IMR-90 (cell line): ENCODE measurements around the gene KCNK10. TPM values are rescaled to one million over a fixed set of nuclear protein-coding genes. Genes with fewer than 3 reads are reported as not detected.

Experiments
- ATAC-seq: fragments of 200-7000 bp; cut with Tn5 transposase; 2 replicates; pipeline ENCODE4 v1.9.1; 2020; ENCODE audit warnings: low read depth, mild to moderate bottlenecking, moderate library complexity
- BruUV-seq: library from RNA; stranded (reverse); fragments of 400-500 nt; replicated peaks from 2 replicates; lab custom pipeline; 2021; lab: Mats Ljungman, UMichigan
- CTCF ChIA-PET: fragments of 300-600 bp; formaldehyde crosslinking; extraction: SDS; loops from one replicate; lab custom pipeline; 2021; ENCODE audit warnings: antibody characterized with exemption; lab: Yijun Ruan, JAX
- POLR2A ChIA-PET: fragments of 300-600 bp; sonication (Branson Sonifier 250); formaldehyde crosslinking; loops from one replicate; lab custom pipeline; 2022; ENCODE audit warnings: antibody characterized with exemption; ENCODE audit not compliant: unreplicated experiment; lab: Charles Lee
- DNase-seq: peaks from one replicate; pipeline ENCODE4 v3.0.0; 2013
- H2AFZ ChIP-seq: replicated peaks from 2 replicates; pipeline ENCODE3; 2013; ENCODE audit warnings: low read length, mild to moderate bottlenecking; ENCODE audit not compliant: poor library complexity
- H2AK5ac ChIP-seq: 2 replicates; pipeline ENCODE4 v1.6.1; 2013; ENCODE audit warnings: low read depth, low read length, inconsistent platforms
- H2AK9ac ChIP-seq: replicated peaks from 2 replicates; pipeline ENCODE3; 2013; ENCODE audit warnings: mild to moderate bottlenecking, low read depth, low read length, moderate library complexity; ENCODE audit not compliant: poor library complexity
- H2BK120ac ChIP-seq: 2 replicates; pipeline ENCODE4 v1.6.1; 2013; ENCODE audit warnings: low read depth, low read length, inconsistent platforms
- H2BK15ac ChIP-seq: 3 replicates; pipeline ENCODE4 v1.6.1; 2013; ENCODE audit warnings: low read depth, low read length, inconsistent platforms
- H2BK20ac ChIP-seq: 2 replicates; pipeline ENCODE4 v1.6.1; 2013; ENCODE audit warnings: low read depth, mild to moderate bottlenecking, inconsistent platforms, low read length, moderate library complexity
- H2BK5ac ChIP-seq: 2 replicates; pipeline ENCODE4 v1.6.1; 2013; ENCODE audit warnings: mild to moderate bottlenecking, low read depth, low read length, inconsistent platforms; ENCODE audit not compliant: poor library complexity, severe bottlenecking
- H3K14ac ChIP-seq: replicated peaks from 2 replicates; pipeline ENCODE4 v1.6.1; 2013; ENCODE audit warnings: low read depth, low read length, inconsistent platforms
- H3K18ac ChIP-seq: 2 replicates; pipeline ENCODE4 v1.6.1; 2013; ENCODE audit warnings: low read depth, low read length, control low read depth
- H3K23ac ChIP-seq: 2 replicates; pipeline ENCODE4 v1.6.1; 2013; ENCODE audit warnings: low read depth, low read length, inconsistent platforms
- H3K27ac ChIP-seq: 2 replicates; pipeline ENCODE4 v1.5.1; 2013; ENCODE audit warnings: mild to moderate bottlenecking, control low read depth, low read length; ENCODE audit not compliant: insufficient read depth
- H3K27me3 ChIP-seq: 2 replicates; pipeline ENCODE4 v1.6.1; 2013; ENCODE audit warnings: low read length; ENCODE audit not compliant: control insufficient read depth, insufficient read depth
- H3K36me3 ChIP-seq: 2 replicates; pipeline ENCODE4 v1.6.1; 2013; ENCODE audit warnings: low read length, mixed read lengths; ENCODE audit not compliant: control insufficient read depth, insufficient read depth
- H3K4ac ChIP-seq: 2 replicates; pipeline ENCODE4 v1.6.1; 2013; ENCODE audit warnings: low read depth, low read length, inconsistent platforms
- H3K4me1 ChIP-seq: 2 replicates; pipeline ENCODE4 v1.6.1; 2013; ENCODE audit warnings: low read length, mixed read lengths; ENCODE audit not compliant: control insufficient read depth, insufficient read depth
- H3K4me2 ChIP-seq: 2 replicates; pipeline ENCODE4 v1.6.1; 2013; ENCODE audit warnings: low read depth, mild to moderate bottlenecking, control low read depth, low read length, moderate library complexity
- H3K4me3 ChIP-seq: 2 replicates; pipeline ENCODE4 v1.5.1; 2013; ENCODE audit warnings: low read depth, mild to moderate bottlenecking, control low read depth, low read length, moderate library complexity; ENCODE audit not compliant: insufficient read depth
- H3K56ac ChIP-seq: 2 replicates; pipeline ENCODE4 v1.6.1; 2013; ENCODE audit warnings: low read length, inconsistent platforms; ENCODE audit not compliant: insufficient read depth; ENCODE audit errors: extremely low read depth
- H3K79me1 ChIP-seq, 2 experiments: 2 replicates each; pipeline ENCODE4 v1.6.1; 2013; ENCODE audit warnings: low read length in 2 of 2, inconsistent platforms in 1 of 2, low read depth in 1 of 2
- H3K9ac ChIP-seq: 2 replicates; pipeline ENCODE4 v1.6.1; 2013; ENCODE audit warnings: low read depth, low read length, control low read depth
- H3K9me1 ChIP-seq: 2 replicates; pipeline ENCODE4 v1.6.1; 2013; ENCODE audit warnings: low read length, inconsistent platforms; ENCODE audit not compliant: insufficient read depth
- H3K9me3 ChIP-seq: 2 replicates; pipeline ENCODE4 v1.6.1; 2013; ENCODE audit warnings: low read length; ENCODE audit not compliant: control insufficient read depth, insufficient read depth
- H4K20me1 ChIP-seq: 2 replicates; pipeline ENCODE4 v1.6.1; 2013; ENCODE audit warnings: low read length, inconsistent platforms; ENCODE audit not compliant: insufficient read depth
- H4K5ac ChIP-seq: 2 replicates; pipeline ENCODE4 v1.6.1; 2013; ENCODE audit warnings: mild to moderate bottlenecking, low read depth, low read length, control low read depth
- H4K8ac ChIP-seq, 2 experiments: 2 replicates each; pipeline ENCODE4 v1.6.1; 2013; ENCODE audit warnings: low read depth in 2 of 2, low read length in 2 of 2, control low read depth in 1 of 2, inconsistent platforms in 1 of 2
- H4K91ac ChIP-seq: 2 replicates; pipeline ENCODE4 v1.6.1; 2013; ENCODE audit warnings: low read depth, low read length, inconsistent platforms; ENCODE audit not compliant: insufficient read depth
- BHLHE40 ChIP-seq: fragments of 150-350 bp; IDR thresholded peaks from 2 replicates; pipeline ENCODE4 v1.6.1; 2016; ENCODE audit warnings: mild to moderate bottlenecking, low read depth, low read length
- CEBPB ChIP-seq: IDR thresholded peaks from 2 replicates; pipeline ENCODE4 v1.6.1; 2012; ENCODE audit warnings: low read depth, low read length, improper control_type of control experiment
- CHD1 ChIP-seq: IDR thresholded peaks from 2 replicates; pipeline ENCODE4 v1.6.1; 2012; ENCODE audit warnings: low read depth, low read length, improper control_type of control experiment
- FOS ChIP-seq: fragments of 150-350 bp; IDR thresholded peaks from 2 replicates; pipeline ENCODE4 v1.6.1; 2016; ENCODE audit warnings: low read depth, low read length
- MAFK ChIP-seq: IDR thresholded peaks from 2 replicates; pipeline ENCODE4 v1.6.1; 2012; ENCODE audit warnings: low read depth, low read length, improper control_type of control experiment
- MAZ ChIP-seq: IDR thresholded peaks from 2 replicates; pipeline ENCODE4 v1.6.1; 2012; ENCODE audit warnings: low read depth, mild to moderate bottlenecking, low read length, improper control_type of control experiment, moderate library complexity, borderline replicate concordance
- MXI1 ChIP-seq: IDR thresholded peaks from 2 replicates; pipeline ENCODE4 v1.6.1; 2012; ENCODE audit warnings: low read depth, mild to moderate bottlenecking, low read length, moderate library complexity, borderline replicate concordance
- NFE2L2 ChIP-seq: fragments of 150-350 bp; IDR thresholded peaks from 2 replicates; pipeline ENCODE4 v1.6.1; 2016; ENCODE audit warnings: low read depth, mild to moderate bottlenecking, low read length
- POLR2A ChIP-seq: IDR thresholded peaks from 2 replicates; pipeline ENCODE4 v1.6.1; 2012; ENCODE audit warnings: mild to moderate bottlenecking, low read depth, low read length
- RAD21 ChIP-seq: IDR thresholded peaks from 2 replicates; pipeline ENCODE4 v1.6.1; 2012; ENCODE audit warnings: low read length, improper control_type of control experiment
- RCOR1 ChIP-seq: IDR thresholded peaks from 2 replicates; pipeline ENCODE4 v1.6.1; 2012; ENCODE audit warnings: mild to moderate bottlenecking, low read length, improper control_type of control experiment; ENCODE audit not compliant: insufficient replicate concordance
- RFX5 ChIP-seq: IDR thresholded peaks from 2 replicates; pipeline ENCODE4 v1.8.0; 2012; ENCODE audit warnings: low read depth, mild to moderate bottlenecking, low read length, moderate library complexity
- SMC3 ChIP-seq: fragments of 150-350 bp; IDR thresholded peaks from 2 replicates; pipeline ENCODE4 v1.6.1; 2016; ENCODE audit warnings: low read depth, mild to moderate bottlenecking, antibody characterized with exemption, low read length, moderate library complexity
- WGBS, 2 experiments: methylation state at CpG; one replicate each; pipeline versions ENCODE4 v1.1.5 to v1.1.7; 2013; ENCODE audit warnings: missing lambda C conversion rate in 2 of 2; ENCODE audit not compliant: insufficient read length in 1 of 2; ENCODE audit errors: extremely low coverage in 2 of 2; 5-methylcytosine and 5-hydroxymethylcytosine counted together
- dilution Hi-C: fragments of 300-500 bp; cut with HindIII; formaldehyde crosslinking; loops from one replicate; pipeline ENCODE4 v1.14.3; 2018; ENCODE audit warnings: low sequenced_read_pairs; ENCODE audit not compliant: unreplicated experiment
- in situ Hi-C: fragments of 300-500 bp; cut with MboI; formaldehyde crosslinking; loops from 3 replicates; pipeline ENCODE4 v1.14.3; 2019; ENCODE audit warnings: low sequenced_read_pairs, inconsistent platforms, mixed read lengths
- intact Hi-C: fragments of 100-400 bp; cut with micrococcal nuclease; formaldehyde crosslinking; loops from 2 replicates; pipeline ENCODE4 v1.10.0; 2022
- polyA plus RNA-seq, 3 experiments: library from polyadenylated mRNA; depleted of rRNA; stranded (reverse); fragments of >200 nt; gene quantifications; 2 replicates each; pipeline ENCODE4 v1.2.3, GENCODE V29; 2012; ENCODE audit warnings: low replicate concordance in 1 of 3
- total RNA-seq: library from RNA; depleted of rRNA; stranded (reverse); fragments of >200 nt; gene quantifications from 2 replicates; pipeline ENCODE4 v1.2.3, GENCODE V29; 2012
- TF ChIP-seq, protein P1 (sequence below): fragments of 150-350 bp; IDR thresholded peaks from 2 replicates; pipeline ENCODE4 v1.6.1; 2016; ENCODE audit warnings: low read depth, mild to moderate bottlenecking, low read length, moderate library complexity, borderline replicate concordance
- TF ChIP-seq, protein P2 (sequence below): fragments of 150-350 bp; IDR thresholded peaks from 2 replicates; pipeline ENCODE4 v1.6.1; 2017; ENCODE audit warnings: mild to moderate bottlenecking, antibody characterized with exemption, low read length, low read depth

The KCNK10 gene
- total and polyA plus RNA-seq, 2 of the 4 experiments (the other 2 are of a cell fraction) = not detected

DNA sequence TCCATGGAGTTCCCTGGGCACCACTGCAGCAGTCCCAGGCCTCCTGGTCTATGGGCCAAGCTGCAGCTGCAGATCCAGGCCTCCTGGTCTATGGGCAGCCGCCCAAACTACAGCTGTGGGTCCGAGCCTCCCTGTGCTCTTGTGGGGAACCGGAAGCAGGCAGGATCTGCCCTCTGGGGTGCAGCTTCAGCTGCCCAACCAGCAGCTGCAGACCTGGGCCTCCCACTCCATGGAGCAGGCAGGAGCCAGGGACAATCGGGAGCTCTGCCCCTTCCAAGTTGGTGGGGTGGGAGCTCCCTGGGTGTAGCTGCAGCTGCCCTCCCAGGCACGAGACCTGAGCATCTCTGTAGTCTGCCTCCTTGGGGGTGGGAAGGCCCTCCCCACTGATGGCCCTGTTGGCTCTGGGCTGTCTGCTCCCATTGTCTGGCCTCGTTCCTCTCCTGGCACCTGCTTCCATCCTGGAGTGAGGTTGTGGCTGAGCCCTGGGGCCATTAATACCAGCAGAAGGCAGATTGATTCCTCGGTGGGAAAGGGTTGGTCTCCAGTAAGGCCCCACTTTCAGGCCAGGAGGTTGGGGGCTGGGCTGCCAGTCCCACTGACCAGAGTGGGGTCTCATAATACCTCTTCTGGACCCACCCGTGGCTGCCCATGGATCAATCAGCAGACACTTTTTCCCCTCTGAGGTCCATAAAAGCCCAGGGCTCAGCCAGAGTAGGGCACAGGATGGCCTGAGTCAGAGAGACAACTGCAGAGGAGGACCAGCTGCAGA is 176.0 kb downstream of the KCNK10 start:
- no peaks in the 10 kb centered on the region for H4K20me1 ChIP-seq
- in situ Hi-C loops = no loop called here
- H4K91ac ChIP-seq = no peak overlapping the region
- no peak overlapping the region for H3K4ac ChIP-seq
- no peak overlapping the region for H2BK15ac ChIP-seq
- no peaks in the 10 kb centered on the region for H3K4me1 ChIP-seq
- ATAC-seq = no peak
- WGBS, 2 experiments = 67% methylated on average over 3 of the region's 8 CpGs; no CpG with 5 or more reads in 1 of the 2 experiments
- no peak overlapping the region for H4K5ac ChIP-seq
- no TSS peak for BruUV-seq
- no peak for TF ChIP-seq MAZ
- no peak for TF ChIP-seq RFX5
- no peak for TF ChIP-seq CEBPB
- TF ChIP-seq BHLHE40 = no peak
- TF ChIP-seq FOS = no peak
- no peak for TF ChIP-seq CHD1
- TF ChIP-seq, protein P1, sequence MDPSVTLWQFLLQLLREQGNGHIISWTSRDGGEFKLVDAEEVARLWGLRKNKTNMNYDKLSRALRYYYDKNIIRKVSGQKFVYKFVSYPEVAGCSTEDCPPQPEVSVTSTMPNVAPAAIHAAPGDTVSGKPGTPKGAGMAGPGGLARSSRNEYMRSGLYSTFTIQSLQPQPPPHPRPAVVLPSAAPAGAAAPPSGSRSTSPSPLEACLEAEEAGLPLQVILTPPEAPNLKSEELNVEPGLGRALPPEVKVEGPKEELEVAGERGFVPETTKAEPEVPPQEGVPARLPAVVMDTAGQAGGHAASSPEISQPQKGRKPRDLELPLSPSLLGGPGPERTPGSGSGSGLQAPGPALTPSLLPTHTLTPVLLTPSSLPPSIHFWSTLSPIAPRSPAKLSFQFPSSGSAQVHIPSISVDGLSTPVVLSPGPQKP = no peak
- no peak for TF ChIP-seq MAFK
- TF ChIP-seq POLR2A = no peak
- TF ChIP-seq, protein P2, sequence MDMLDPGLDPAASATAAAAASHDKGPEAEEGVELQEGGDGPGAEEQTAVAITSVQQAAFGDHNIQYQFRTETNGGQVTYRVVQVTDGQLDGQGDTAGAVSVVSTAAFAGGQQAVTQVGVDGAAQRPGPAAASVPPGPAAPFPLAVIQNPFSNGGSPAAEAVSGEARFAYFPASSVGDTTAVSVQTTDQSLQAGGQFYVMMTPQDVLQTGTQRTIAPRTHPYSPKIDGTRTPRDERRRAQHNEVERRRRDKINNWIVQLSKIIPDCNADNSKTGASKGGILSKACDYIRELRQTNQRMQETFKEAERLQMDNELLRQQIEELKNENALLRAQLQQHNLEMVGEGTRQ = no peak
- TF ChIP-seq MXI1 = no peak
- TF ChIP-seq RAD21 = no peak
- TF ChIP-seq SMC3 = no peak
- TF ChIP-seq NFE2L2 = no peak
- no peak for TF ChIP-seq RCOR1
- H3K36me3 ChIP-seq = no peaks in the 10 kb centered on the region
- no peaks in the 10 kb centered on the region for H3K27me3 ChIP-seq
- H3K4me2 ChIP-seq = no peak overlapping the region
- H3K9me1 ChIP-seq = no peaks in the 10 kb centered on the region
- peaks cover 7% of the 10 kb centered on the region; the same call in 1 of the 2 replicates for H3K9me3 ChIP-seq
- H3K18ac ChIP-seq = no peak overlapping the region
- H3K14ac ChIP-seq = no peak overlapping the region
- intact Hi-C loops = no loop called here
- no peak overlapping the region for H3K4me3 ChIP-seq
- H3K9ac ChIP-seq = no peak overlapping the region
- no peak overlapping the region for H3K27ac ChIP-seq
- H2AFZ ChIP-seq = no peak overlapping the region
- H2AK9ac ChIP-seq = no peak overlapping the region
- no peaks in the 10 kb centered on the region for H3K79me1 ChIP-seq
- H2BK5ac ChIP-seq = no peak overlapping the region
- dilution Hi-C loops = no loop called here
- no peak overlapping the region for H4K8ac ChIP-seq
- ChIA-PET POLR2A (no interaction called here), CTCF (no interaction called here)
- H3K23ac ChIP-seq = no peak overlapping the region
- DNase-seq = no peak
- no peak overlapping the region for H3K56ac ChIP-seq
- no peak overlapping the region for H2AK5ac ChIP-seq
- no peak overlapping the region for H2BK120ac ChIP-seq
- H2BK20ac ChIP-seq = no peak overlapping the region
